ENCODE measurements around the gene MGAT3. TPM values are rescaled to one million over a fixed set of nuclear protein-coding genes. Genes with fewer than 3 reads are reported as not detected.

The MGAT3 gene
- polyA plus RNA-seq, 1 donor, result 22.4 TPM

DNA sequence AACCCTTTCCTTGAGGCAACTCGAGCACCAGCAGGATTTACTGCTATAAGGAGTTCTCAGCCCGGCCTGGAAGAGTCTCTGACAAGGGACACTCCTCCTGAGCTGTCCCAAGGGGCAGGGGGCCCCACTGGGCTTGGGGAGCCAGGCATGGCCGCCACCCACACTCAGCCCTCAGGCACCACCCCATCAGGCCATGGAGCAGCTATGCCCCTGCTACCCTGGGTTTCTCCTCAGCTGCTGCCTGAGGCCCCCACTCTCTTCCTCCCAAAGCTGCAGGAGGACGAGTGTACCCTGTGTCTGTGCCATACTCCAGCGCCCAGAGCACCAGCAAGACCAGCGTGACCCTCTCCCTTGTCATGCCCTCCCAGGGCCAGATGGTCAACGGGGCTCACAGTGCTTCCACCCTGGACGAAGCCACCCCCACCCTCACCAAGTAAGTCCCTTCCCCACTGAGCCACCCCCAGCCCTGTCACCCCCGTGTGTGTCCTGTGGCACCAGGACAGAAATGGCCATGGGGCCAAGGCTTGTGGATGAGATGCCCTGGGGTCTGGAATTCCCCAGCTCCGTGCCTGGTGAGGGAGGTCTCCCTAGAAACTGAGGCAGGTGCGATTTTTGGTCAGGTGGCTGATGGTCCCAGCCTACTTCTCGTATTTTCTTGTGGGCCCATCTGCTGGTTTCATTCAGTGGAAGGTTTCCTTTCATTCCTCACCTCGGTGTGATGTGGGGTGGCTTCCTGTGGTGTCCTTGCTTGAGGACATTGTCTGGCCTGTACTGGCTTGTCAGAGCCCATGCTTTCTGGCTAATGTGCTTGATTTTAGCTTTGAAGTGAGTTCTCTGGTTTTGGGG, 28.8 kb upstream of the MGAT3 start:
- DNase-seq, result no peak

DNA sequence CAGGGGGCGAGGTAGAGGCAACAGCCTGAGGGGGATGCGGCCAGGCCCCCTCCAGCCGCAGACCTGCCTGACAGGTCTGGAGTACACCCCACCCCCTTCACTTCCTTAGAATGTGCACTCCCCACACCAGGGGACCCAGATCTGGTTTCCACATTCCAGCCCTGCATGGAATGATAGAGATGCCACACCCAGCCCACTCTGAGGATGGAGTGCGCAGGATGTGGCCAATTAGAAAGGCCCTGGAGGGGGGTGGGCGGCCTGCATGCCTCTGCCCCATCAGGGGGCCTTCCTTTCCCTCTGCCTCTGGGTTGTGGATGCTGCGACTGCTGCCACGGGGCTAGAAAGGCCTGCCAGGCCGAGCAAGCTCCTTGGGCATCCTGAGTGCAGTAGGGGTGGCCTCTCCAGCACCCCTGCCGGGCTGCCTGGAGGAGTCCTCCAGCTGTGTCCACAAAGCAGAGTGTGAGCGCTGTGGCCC, 28.2 kb upstream of the MGAT3 start:
- DNase-seq, result no peak

DNA sequence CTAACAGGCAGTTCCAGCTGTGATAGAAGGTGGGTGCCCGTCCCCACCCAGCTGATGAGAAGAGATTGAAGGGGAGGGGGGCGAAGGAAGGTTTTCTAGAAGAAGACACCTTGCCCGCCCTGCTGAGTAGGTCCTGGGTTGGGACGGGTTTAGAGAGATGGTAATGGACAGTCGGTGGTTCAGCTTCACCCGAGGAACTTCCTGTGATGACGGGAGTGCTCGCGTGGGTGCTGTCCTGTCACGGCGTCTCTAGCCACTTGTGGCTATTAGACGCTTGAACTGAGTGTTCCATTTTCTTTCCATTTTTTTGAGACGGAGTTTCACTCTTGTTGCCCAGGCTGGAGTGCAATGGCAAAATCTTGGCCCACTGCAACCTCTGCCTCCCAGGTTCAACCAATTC, 27.6 kb upstream of the MGAT3 start:
- DNase-seq, result no peak

DNA sequence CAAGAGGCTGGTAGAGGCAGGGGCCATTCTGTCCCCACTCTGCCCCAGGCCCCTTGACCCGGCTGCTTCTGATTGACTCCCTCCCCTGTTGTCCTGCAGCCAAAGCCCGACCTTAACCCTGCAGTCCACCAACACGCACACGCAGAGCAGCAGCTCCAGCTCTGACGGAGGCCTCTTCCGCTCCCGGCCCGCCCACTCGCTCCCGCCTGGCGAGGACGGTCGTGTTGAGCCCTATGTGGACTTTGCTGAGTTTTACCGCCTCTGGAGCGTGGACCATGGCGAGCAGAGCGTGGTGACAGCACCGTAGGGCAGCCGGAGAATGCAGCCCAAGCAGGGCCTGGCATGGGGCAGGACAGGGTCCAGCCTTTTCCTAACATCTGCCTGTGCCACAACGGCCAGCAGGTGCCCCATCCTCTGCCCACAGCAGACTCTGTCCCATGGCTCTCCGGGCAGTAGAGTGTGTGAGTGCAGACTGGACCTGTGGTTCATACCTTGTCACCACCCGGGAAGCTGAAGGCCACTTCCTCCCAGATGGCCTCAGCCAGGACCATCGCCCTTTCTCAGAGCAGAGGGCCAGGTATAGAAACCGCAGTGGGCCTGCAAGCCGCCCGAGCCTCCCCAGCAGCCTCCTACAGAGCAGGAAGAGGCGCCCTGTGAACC, 26.8 kb upstream of the MGAT3 start:
- DNase-seq, result no peak

DNA sequence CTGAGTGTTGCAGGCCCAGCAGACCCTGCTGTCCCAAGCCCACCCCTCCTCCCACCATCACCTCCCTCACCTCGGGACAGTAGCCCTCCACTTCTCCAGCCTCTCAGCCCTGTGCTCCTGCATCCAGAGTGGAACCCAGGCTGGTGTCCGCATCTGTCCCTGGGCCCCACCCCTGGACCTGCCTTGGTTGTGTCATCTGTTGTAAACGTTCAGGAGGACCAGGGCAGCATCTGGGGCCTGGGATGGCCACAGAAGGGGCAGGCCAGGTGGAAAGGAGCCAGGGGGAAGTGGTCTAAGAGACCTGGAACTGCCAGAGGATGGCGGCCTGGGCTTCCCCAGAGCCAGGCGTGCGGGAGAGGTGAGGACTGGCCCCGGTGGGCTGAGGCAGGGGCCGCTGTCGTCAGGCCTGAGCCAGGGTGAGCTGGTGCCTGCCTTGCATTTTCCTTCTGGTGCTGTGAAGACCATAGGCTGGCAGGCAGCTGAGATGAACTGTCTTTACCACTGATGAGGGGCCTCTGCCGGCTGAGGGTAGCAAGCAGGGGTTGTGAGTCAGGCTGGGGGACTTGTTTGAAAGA, 26.1 kb upstream of the MGAT3 start:
- DNase-seq, result no peak

DNA sequence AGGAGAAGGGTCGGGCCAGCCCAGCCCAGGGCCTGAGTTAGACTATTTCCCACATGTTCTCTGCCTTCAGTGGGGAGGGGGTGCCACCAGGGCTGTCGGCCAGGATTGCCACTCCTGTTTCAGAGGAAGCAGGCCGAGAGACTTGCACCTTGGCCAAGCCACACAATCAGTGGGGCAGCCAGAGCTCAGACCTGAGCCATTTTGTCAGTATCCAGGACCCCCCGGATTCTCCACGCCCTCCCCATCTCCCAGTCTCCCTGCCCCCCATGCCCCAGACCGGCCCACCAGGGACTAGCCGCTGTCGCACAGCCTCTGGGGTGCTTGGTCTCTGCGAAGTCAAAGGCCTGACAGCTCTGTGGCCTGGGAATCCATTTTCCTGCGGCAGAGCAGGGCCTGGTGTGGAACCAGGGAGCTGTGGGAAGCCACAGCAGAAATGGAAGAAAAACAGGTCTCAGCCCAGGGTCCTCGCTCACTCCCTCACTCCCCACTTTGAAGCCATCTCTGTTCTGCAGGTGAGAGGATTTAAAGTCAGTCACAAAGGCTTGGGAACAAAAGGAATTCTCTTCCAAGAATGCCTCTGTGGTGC, 25.5 kb upstream of the MGAT3 start:
- no peak for DNase-seq

DNA sequence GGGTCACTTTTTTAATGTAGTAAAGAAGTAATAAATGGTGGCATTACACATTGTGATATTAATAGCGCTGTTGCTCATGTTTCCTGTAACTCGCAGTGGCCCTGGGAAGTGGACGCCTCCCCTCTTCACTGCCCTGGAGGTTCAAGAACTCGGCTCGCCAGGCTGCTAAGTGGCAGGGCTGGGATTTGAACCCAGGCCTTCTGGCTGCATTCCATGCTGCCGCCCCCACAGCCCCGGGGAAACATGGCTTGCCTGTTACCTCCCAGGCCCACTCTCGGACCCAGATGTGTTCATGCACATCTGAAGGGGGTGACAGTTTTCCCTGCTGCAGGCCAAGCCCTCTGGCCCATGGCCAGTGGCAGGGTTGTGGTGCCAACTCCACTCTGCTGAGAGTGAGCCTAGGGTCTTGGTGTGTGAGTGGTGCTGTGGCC, 25.0 kb upstream of the MGAT3 start:
- no peak for DNase-seq

DNA sequence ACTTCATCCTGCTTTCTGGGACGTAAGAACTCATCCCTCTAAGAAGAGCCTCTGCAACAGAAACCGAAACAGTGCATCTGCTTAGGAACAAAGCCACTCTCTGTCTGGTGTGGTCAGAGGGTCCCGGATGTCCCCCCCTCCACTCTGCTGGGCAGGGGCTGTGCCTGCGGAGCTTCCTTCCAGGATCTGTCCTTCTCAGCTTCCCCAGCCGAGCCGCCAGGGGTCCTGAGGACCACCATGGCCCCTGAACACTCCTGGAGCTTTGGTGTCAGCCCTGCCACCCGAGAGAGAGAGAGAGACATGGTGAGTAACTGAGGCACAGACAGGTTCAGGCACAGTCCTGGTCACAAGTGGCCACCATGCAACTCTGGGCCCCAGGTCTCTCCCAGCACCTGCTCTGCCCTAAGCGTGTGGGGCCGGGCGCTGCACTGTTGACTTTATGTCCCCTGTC, 24.4 kb upstream of the MGAT3 start:
- no peak for DNase-seq

DNA sequence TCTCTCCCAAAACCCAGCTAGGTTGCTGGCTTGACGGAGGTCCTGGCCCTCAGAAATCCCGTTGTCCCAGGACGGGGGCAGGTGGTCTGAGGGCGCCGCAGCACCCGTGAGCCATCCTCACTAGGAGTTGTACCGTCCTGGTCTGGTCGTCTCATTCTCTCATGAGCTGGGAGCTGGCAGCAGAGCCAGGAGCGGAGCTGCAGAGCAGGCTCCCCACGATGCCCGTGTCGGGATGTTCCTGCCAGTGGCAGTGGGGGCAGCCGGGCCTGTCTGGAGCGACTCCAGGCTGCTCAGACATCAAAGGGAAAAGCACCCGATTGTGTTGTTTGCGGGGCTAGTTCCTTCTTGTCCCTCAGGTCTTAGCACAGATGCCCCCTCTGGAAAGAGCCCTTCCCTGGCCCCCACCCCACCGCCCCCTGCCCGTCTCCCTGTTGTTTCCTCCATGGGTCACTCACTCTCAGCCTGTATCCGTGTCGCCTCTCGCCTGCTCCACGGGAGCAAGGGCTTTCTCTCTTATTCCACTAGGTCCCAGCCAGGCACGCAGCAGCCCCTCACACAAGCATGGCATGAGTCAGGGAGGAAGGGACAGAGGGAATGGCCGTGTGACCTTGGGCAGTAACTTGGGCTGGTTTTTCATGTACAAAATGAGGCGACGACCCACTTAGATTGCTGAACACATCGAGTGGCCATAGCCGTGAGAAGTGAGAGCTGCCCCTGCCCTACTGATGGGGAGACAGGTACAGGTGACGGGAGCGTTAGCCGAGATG, 23.2 kb upstream of the MGAT3 start:
- DNase-seq, result no peak

DNA sequence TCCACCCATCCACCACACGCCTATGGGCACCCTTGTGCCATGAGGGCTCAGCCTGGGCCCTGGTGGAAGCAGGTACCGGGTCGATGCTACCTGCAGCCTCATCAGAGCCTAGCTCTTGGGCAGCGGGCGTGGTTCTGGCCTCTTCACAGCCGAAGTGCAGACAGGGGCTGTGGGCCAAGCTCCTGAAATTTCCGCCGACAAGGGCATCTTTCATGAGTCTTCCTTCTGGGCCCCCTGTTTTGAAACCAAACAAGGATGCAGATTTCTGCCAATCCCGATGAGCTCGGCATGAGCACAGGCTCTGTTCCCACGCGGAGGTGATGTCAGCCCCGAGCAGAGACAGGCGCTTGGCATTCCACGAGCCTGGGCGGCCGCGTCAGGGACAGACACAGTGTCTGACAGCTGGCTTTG, 22.6 kb upstream of the MGAT3 start:
- no peak for DNase-seq

DNA sequence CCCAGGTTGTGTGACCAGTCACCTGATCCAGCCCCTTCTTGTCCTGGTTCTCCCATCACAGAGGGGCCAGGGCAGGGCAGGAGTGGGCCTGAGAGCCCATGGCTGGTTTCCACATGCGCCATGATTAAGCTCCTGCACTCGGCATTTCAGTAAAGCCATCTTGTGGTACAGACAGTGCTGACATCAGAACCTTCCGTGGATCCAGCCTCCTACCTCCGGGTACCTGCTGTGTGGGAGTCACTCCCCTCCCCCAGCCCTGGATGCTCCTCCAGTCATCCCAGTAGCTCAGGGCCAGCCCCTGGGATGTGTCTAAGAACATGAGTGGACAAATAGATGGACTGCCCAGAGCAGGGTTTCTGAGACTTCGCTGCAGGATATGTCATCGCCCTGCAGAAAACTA, 22.1 kb upstream of the MGAT3 start:
- no peak for DNase-seq

DNA sequence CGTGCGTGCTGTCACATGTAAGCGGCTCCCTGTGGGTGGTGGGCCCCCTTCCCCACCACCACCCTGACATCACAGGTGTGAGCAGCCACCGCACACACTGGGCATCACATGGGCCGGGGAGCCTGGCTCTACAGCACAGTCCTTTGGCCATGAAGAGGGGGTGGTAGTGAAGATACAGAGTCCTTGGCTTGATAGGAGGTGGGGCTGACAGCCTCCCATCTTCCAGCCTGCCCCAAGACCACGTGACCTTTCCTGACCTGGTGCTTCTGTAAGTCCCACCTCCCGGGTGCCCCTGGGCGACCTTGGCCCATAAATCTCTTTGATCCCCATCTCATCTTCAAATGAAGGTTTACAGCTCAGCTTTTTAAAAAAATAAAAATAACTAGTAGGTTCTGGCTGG, 21.2 kb upstream of the MGAT3 start:
- DNase-seq, result no peak

DNA sequence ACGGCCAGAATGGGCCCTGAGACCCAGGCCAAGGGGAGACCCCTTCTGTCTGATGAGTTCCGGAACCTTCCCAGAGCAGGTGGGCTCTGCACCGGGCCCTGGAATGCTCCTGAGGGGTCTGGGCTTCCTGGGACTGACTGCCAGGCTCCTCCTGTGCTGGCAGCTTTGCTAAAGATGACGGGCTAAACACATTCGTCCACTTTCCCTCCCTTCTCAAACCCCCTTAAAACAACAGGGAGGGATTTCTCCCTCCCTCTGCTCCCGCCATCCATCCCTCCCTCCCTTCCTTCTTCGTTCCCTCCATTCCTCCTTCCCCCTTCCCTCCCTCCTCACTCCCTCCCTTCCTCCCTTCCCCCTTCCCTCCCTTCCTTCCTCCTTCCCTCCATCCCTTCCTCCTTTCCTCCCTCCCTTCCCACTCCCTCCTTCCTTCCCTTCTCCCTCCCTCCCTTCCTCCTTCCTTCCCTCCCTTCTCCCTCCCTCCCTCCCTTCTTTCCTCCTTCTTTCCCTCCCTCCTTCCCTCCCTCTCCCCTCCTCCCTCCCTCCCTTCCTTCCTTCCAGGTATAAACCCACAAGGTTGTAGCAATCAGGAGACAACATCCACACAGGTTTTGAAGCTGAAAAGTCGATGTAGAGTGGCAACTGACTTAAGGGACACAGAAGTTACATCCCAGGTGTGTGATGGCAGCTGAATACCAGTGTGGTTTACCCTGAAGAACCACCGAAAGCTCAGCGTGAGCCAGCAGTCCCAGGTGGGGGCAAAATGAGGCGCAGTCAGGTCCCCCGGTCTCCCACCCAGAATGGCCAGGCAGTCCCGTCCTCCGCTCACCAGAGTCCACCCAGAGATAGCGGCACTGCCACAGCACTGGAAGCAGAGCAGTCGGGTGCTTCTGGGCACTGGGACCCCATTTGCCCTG, 18.8 kb upstream of the MGAT3 start:
- no peak for DNase-seq

DNA sequence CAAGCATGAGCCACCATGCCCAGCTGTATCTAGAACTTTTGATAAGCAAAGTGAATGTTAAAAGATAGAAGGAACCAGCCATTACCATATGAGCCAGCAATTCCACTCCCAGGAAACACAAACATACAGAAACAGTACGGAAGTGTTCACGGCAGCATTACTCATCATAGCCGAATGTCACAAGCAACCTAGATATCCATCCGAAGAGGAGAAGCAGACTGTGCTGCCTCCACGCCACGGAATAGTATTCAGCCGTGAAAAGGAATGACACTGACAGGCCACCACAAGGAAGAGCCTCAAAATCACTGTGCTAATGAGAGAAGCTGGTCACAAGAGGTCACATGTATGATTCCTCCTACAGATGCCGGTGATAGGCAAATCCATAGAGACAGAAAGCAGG, 17.6 kb upstream of the MGAT3 start:
- DNase-seq, result no peak

DNA sequence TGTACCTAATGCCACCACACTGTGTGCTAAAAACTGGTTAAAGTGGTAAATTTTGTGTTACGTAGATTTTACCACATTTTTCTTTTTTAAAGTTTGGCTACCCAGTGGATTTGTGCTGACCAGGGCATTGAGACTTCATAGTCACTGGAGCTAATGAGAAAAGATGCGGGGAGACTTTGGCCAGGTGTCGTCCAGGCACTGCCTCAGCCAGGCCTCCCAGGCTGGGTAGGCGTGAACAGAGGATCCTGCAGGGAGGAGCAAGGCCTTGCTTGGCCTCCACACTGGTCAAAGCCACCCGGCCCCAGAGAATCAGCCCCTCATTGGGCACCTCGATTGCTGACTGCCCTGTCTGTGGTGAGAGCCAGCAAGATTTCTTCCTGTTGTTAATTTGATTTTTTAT, 13.4 kb upstream of the MGAT3 start:
- no peak for DNase-seq

DNA sequence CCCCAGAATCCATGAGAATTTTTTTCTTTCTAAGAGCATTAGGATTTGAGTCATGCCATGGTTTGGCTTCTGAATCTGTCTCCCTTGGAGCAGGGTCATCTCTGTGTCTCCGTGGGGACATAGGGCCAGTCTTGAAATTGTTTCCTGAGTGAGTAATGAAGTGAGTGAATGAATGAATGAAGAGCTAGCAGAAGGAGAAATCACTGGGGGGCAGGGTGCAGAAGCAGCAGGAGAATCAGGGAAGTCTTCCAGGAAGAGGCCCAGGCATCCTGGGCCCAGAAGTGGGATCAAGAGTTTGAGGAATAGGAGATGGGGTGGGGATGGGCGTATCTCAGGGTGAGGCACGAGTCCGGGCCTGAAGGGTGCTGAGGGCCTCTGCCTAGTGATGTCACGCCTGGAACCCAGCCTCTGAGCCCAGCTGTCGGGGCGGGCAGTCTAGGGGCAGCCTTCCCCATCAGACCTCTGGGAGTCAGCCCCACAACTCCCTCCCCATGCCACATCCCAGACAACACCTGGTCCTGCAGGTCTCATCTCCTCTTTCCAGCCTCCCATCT, 12.5 kb upstream of the MGAT3 start:
- DNase-seq, result no peak

DNA sequence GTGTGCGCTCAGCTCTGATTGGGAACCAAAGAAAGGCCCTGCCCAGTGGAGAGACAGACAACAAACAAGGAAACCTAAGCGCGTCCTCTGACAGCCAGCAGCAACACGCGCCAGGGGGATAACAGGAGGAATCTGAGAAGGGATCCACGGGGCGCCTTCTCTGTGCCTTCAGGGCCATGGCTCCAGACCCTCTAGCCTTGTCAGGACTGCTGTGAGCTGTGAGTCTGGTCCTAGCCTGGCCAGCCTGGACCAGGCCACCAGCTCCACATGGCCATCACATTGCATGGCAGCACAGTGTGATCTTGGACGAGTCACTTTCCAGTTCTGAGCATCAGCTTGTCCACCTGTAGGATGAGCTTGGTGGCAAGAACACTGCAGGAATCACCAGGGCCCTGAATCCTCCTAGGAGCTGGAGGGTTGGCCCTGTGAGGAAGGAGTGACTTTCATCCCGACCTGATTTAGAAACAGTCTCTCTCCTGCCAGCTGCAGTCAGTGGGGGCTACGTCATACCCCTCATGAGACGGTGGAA, 11.8 kb upstream of the MGAT3 start:
- no peak for DNase-seq

DNA sequence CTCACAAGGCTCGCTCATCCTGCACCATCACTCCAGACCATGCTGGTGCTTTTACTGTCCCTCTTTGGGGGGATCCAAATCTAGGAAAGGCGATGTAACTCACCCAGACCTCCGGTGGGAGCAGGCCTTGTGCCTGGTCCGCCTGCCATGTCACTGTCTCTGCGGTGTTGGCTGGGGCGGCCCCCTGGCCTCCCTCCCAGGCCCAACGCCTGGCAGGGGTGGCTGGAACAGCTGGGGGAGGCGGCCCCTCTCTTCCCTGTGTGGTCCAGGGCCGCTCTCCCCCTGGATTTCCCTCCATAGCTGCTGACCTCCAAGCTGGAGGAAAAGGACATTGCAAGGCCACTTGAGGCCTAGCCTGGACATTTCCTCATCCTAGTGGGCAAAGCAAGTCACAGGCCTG, 11.1 kb upstream of the MGAT3 start:
- DNase-seq, result no peak

DNA sequence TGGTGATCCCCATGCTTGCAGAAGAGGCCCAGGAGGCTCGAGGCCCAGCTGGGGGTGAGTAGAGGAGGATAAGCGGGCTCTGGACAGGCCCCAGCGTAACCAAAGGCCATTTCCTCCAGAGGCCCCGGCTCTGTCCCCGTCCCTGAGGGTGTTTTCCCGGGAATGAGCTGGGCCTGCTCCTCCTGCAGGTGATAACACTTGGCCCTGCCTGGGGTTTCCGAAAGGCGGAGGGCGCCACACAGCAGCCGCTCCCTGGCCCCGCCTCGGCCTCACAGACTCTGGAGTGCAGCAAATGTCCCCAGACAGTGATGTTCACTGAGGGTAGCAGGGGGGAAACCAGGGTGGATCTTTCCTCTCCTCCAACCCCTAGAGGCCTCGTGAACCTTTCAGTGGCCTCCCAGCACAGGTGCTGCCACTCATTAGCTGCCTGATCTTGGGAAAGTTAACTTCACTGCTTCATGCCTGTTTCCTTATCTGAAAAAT, 10.5 kb upstream of the MGAT3 start:
- no peak for DNase-seq
